NT2/D1 (cell line): ENCODE data around the gene INPP5E.

Experiments used
- DNase-seq: peaks from one replicate; pipeline ENCODE4 v3.0.0-alpha.2; 2011; ENCODE audit warnings: low read depth, low spot score
- H3K27me3 ChIP-seq: 2 replicates; pipeline ENCODE4 v1.6.0; 2011; ENCODE audit warnings: mild to moderate bottlenecking; ENCODE audit not compliant: insufficient read length, insufficient read depth
- H3K36me3 ChIP-seq: 2 replicates; pipeline ENCODE4 v1.6.1; 2011; ENCODE audit warnings: mild to moderate bottlenecking, low read length, mixed read lengths; ENCODE audit not compliant: insufficient read depth, insufficient read length
- H3K4me1 ChIP-seq: 2 replicates; pipeline ENCODE4 v1.5.1; 2011; ENCODE audit not compliant: insufficient read depth, insufficient read length
- H3K4me3 ChIP-seq: 2 replicates; pipeline ENCODE4 v1.5.1; 2011; ENCODE audit warnings: low read depth; ENCODE audit not compliant: insufficient read length
- H3K9ac ChIP-seq: 2 replicates; pipeline ENCODE4 v1.6.0; 2011; ENCODE audit warnings: low read depth; ENCODE audit not compliant: insufficient read length
- H3K9me3 ChIP-seq: 2 replicates; pipeline ENCODE4 v1.5.1; 2011; ENCODE audit warnings: mild to moderate bottlenecking, low read length; ENCODE audit not compliant: insufficient read depth
- SUZ12 ChIP-seq: IDR thresholded peaks from 2 replicates; pipeline ENCODE4 v1.6.1; 2011; ENCODE audit not compliant: insufficient read length, insufficient read depth; ENCODE audit errors: extremely low read depth
- YY1 ChIP-seq: IDR thresholded peaks from 2 replicates; pipeline ENCODE4 v1.6.1; 2011; ENCODE audit not compliant: insufficient read length, insufficient read depth
- ZNF274 ChIP-seq: IDR thresholded peaks from 2 replicates; pipeline ENCODE4 v1.6.1; 2011; ENCODE audit warnings: mild to moderate bottlenecking, low read depth, low read length

The INPP5E gene

GRCh38 chr9:136385015-136385414 lies 54.6 kb downstream of the INPP5E start:
- H3K36me3 ChIP-seq, result peaks cover 96% of the 10 kb centered on the region
- no peak overlapping the region for H3K9ac ChIP-seq
- H3K27me3 ChIP-seq, result no peaks in the 10 kb centered on the region
- H3K9me3 ChIP-seq, result no peaks in the 10 kb centered on the region
- no peaks in the 10 kb centered on the region for H3K4me1 ChIP-seq
- no peak for DNase-seq
- no peak overlapping the region for H3K4me3 ChIP-seq
- TF ChIP-seq YY1 (no peak), ZNF274 (no peak), SUZ12 (no peak)

- no peak overlapping the region for H3K4me3 ChIP-seq
- DNase-seq, result no peak
- no peaks in the 10 kb centered on the region for H3K4me1 ChIP-seq
- no peaks in the 10 kb centered on the region for H3K9me3 ChIP-seq
- no peaks in the 10 kb centered on the region for H3K27me3 ChIP-seq
- TF ChIP-seq ZNF274 (no peak), SUZ12 (no peak), YY1 (no peak)
- peaks cover 95% of the 10 kb centered on the region for H3K36me3 ChIP-seq
- H3K9ac ChIP-seq, result no peak overlapping the region
Measured at GRCh38 chr9:136383436-136383835, 56.2 kb downstream of the INPP5E start.

DNA sequence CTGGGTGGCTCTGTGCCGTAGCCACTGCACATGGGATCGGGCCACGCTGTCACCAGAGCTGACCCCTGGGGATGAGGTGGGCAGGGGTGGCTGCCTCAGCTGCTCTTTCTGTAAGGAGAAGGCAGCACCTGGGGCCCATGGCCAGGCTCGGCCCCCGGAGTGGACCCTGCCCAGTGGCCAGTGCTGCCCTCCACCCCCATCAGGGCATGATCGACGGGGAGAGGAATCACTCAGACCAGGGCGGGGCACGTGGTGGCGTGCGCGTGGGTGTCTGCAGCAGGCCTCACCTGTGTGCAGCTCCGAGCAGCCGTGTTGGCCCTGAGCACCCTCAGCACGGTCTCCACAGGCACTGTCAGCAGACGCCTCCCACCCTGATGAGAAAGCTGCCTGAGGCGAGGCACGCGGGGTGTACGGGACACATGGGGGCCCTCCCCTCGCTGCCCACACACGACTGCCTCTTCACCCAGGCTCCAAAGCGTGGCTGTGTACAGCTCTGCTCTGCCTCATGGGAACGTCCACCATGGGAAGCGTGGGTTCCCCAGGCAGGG lies 57.6 kb downstream of the INPP5E start:
- no peaks in the 10 kb centered on the region for H3K9me3 ChIP-seq
- no peak overlapping the region for H3K4me3 ChIP-seq
- no peak overlapping the region for H3K9ac ChIP-seq
- H3K27me3 ChIP-seq, result no peaks in the 10 kb centered on the region
- TF ChIP-seq SUZ12 (no peak), YY1 (no peak), ZNF274 (no peak)
- no peak for DNase-seq
- peaks cover 95% of the 10 kb centered on the region for H3K36me3 ChIP-seq
- no peaks in the 10 kb centered on the region for H3K4me1 ChIP-seq

GRCh38 chr9:136381311-136381710 lies 58.3 kb downstream of the INPP5E start:
- peaks cover 98% of the 10 kb centered on the region for H3K36me3 ChIP-seq

DNA sequence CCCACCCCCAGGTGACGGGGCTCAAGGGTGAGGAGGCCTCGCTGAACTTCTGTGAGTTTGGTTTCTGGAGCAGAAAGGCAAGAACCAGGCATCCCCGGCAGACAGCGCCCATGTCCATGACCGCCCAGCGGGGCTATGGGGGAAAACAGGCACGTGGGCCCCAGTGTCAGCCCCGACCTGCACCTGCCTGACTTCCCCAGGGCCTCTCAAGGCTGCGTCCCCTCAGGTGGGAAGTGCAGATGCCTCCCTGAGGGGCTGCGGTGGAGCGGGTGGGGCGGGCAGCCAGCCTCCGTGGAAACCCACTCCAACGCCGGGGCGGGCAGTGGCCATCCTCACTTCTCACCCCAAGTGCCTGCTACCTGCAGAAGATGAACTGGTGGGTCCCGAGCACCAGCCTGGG lies 59.3 kb downstream of the INPP5E start:
- H3K4me3 ChIP-seq, result no peak overlapping the region
- no peaks in the 10 kb centered on the region for H3K27me3 ChIP-seq
- H3K9me3 ChIP-seq, result no peaks in the 10 kb centered on the region
- H3K4me1 ChIP-seq, result peaks cover 6% of the 10 kb centered on the region
- no peak for DNase-seq
- no peak overlapping the region for H3K9ac ChIP-seq
- TF ChIP-seq SUZ12 (no peak), ZNF274 (no peak), YY1 (no peak)
- peaks cover 99% of the 10 kb centered on the region for H3K36me3 ChIP-seq

More at GRCh38 chr9:136381311-136381710, 58.3 kb downstream of the INPP5E start:
- Histone ChIP-seq H3K4me1 (peaks cover 3% of the 10 kb centered on the region), H3K4me3 (no peak overlapping the region), H3K27me3 (no peaks in the 10 kb centered on the region), H3K9ac (no peak overlapping the region), H3K9me3 (no peaks in the 10 kb centered on the region)
- no peak for DNase-seq
- TF ChIP-seq ZNF274 (no peak), SUZ12 (no peak), YY1 (no peak)

GRCh38 chr9:136379891-136380290 lies 59.8 kb downstream of the INPP5E start:
- TF ChIP-seq ZNF274 (no peak), YY1 (no peak), SUZ12 (no peak)
- Histone ChIP-seq H3K9me3 (no peaks in the 10 kb centered on the region), H3K27me3 (no peaks in the 10 kb centered on the region), H3K36me3 (peaks cover 99% of the 10 kb centered on the region), H3K4me1 (peaks cover 6% of the 10 kb centered on the region), H3K9ac (no peak overlapping the region), H3K4me3 (no peak overlapping the region)
- no peak for DNase-seq

- H3K36me3 ChIP-seq, result peaks cover 99% of the 10 kb centered on the region
- no peaks in the 10 kb centered on the region for H3K27me3 ChIP-seq
Measured at GRCh38 chr9:136379401-136379800, 60.2 kb downstream of the INPP5E start.

GRCh38 chr9:136379003-136379287 lies 60.7 kb downstream of the INPP5E start:
- H3K27me3 ChIP-seq, result no peaks in the 10 kb centered on the region
- H3K36me3 ChIP-seq, result peaks cover 99% of the 10 kb centered on the region
- H3K4me3 ChIP-seq, result no peak overlapping the region
- no peak overlapping the region for H3K9ac ChIP-seq
- TF ChIP-seq YY1, result no peak
- TF ChIP-seq ZNF274, result no peak
- peaks cover 11% of the 10 kb centered on the region for H3K4me1 ChIP-seq
- DNase-seq, result no peak
- H3K9me3 ChIP-seq, result no peaks in the 10 kb centered on the region

More at GRCh38 chr9:136379401-136379800, 60.2 kb downstream of the INPP5E start:
- H3K4me3 ChIP-seq, result no peak overlapping the region
- no peaks in the 10 kb centered on the region for H3K9me3 ChIP-seq
- TF ChIP-seq YY1, result no peak
- no peak for TF ChIP-seq SUZ12
- no peak for TF ChIP-seq ZNF274
- DNase-seq, result no peak
- no peak overlapping the region for H3K9ac ChIP-seq
- H3K4me1 ChIP-seq, result peaks cover 8% of the 10 kb centered on the region
